ENCODE results near the gene SEC22A. TPM values are rescaled to one million over a fixed set of nuclear protein-coding genes. Genes with fewer than 3 reads are reported as not detected.
"Not testable (repeated sequence)": the region's sequence is repeated elsewhere in the genome, so short reads cannot be mapped to it uniquely, and the experiment has no call there.

SEC22A gene
- total RNA-seq, 2 experiments from 2014 or later, result 13.8 to 15.8 TPM

- POLR2A ChIA-PET, result no interaction called here
- H3K9me3 Mint-ChIP-seq, result peaks cover 4% of the 10 kb centered on the region
Measured at GRCh38 chr3:123194552-123194951, 7.2 kb upstream of the SEC22A start.

GRCh38 chr3:123198372-123198771, 3.4 kb upstream of the SEC22A start:
- no peak overlapping the region for H3K27ac Mint-ChIP-seq
- H3K4me3 Mint-ChIP-seq, result no peak overlapping the region
- H3K4me1 Mint-ChIP-seq, result peaks cover 21% of the 10 kb centered on the region
- CTCF ChIA-PET, result interaction anchor here (1.5 kb wide), 1 partner anchor 11 kb away, joined by 4 read pairs; no protein-coding TSS in a partner anchor
- POLR2A ChIA-PET, result no interaction called here
- H3K9me3 Mint-ChIP-seq, result peaks cover 6% of the 10 kb centered on the region
- H3K27me3 Mint-ChIP-seq, result peaks cover 2% of the 10 kb centered on the region
- peaks cover 8% of the 10 kb centered on the region for H3K36me3 Mint-ChIP-seq (ENCODE audit: low read depth)
- DNase-seq, result no peak

More at GRCh38 chr3:123194552-123194951, 7.2 kb upstream of the SEC22A start:
- Mint-ChIP-seq H3K27ac (no peak overlapping the region), H3K4me3 (no peak overlapping the region), H3K27me3 (peaks cover 2% of the 10 kb centered on the region), H3K4me1 (no peaks in the 10 kb centered on the region), H3K36me3 (ENCODE audit: low read depth) (peaks cover 3% of the 10 kb centered on the region)
- CTCF ChIA-PET, result interaction anchor here (0.7 kb wide), 1 partner anchor 619 kb away, joined by 3 read pairs; no protein-coding TSS in a partner anchor
- DNase-seq, result no peak

- ChIA-PET CTCF (interaction anchor here (0.8 to 0.9 kb wide), 3 partner anchors 13 to 72 kb away, joined by 3 read pairs; no protein-coding TSS in a partner anchor), POLR2A (no interaction called here)
- Mint-ChIP-seq H3K4me3 (peak overlapping the region; percentile 86), H3K9me3 (peaks cover 6% of the 10 kb centered on the region), H3K27ac (peak overlapping the region; percentile 99), H3K27me3 (peaks cover 2% of the 10 kb centered on the region), H3K4me1 (peaks cover 28% of the 10 kb centered on the region), H3K36me3 (ENCODE audit: low read depth) (peaks cover 9% of the 10 kb centered on the region)
- no peak for DNase-seq
Measured at GRCh38 chr3:123201223-123201556, 553 bp upstream of the SEC22A start.

GRCh38 chr3:123202451-123202850, 708 bp downstream of the SEC22A start:
- peaks cover 6% of the 10 kb centered on the region for H3K9me3 Mint-ChIP-seq
- peaks cover 28% of the 10 kb centered on the region for H3K4me1 Mint-ChIP-seq
- H3K27ac Mint-ChIP-seq, result peak overlapping the region; percentile 99
- peak; percentile 8 for DNase-seq
- POLR2A ChIA-PET, result interaction anchor here (0.7 kb wide), 1 partner anchor 76 kb away, joined by 3 read pairs; no protein-coding TSS in a partner anchor
- CTCF ChIA-PET, result interaction anchor here (1.0 to 1.1 kb wide), 2 partner anchors 10 to 284 kb away, joined by 3 read pairs; no protein-coding TSS in a partner anchor
- H3K27me3 Mint-ChIP-seq, result peaks cover 2% of the 10 kb centered on the region
- H3K4me3 Mint-ChIP-seq, result peak overlapping the region; percentile 86
- H3K36me3 Mint-ChIP-seq (ENCODE audit: low read depth), result peaks cover 12% of the 10 kb centered on the region

GRCh38 chr3:123218990-123219389, 17.2 kb downstream of the SEC22A start:
- Mint-ChIP-seq H3K4me3 (no peak overlapping the region), H3K36me3 (ENCODE audit: low read depth) (peaks cover 11% of the 10 kb centered on the region), H3K4me1 (no peaks in the 10 kb centered on the region), H3K27ac (no peak overlapping the region), H3K27me3 (no peaks in the 10 kb centered on the region), H3K9me3 (no peaks in the 10 kb centered on the region)
- no peak for DNase-seq
- CTCF ChIA-PET, result no interaction called here
- POLR2A ChIA-PET, result no interaction called here

GRCh38 chr3:123221369-123221768, 19.6 kb downstream of the SEC22A start:
- H3K4me3 Mint-ChIP-seq, H3K27ac Mint-ChIP-seq, H3K27me3 Mint-ChIP-seq, H3K9me3 Mint-ChIP-seq, POLR2A ChIA-PET, DNase-seq, H3K4me1 Mint-ChIP-seq: not testable (repeated sequence)
- peaks cover 17% of the 10 kb centered on the region for H3K36me3 Mint-ChIP-seq (ENCODE audit: low read depth)
- CTCF ChIA-PET, result interaction anchor here (0.6 kb wide), 1 partner anchor 10 kb away, joined by 3 read pairs; no protein-coding TSS in a partner anchor

- DNase-seq, result no peak
- Mint-ChIP-seq H3K4me1 (no peaks in the 10 kb centered on the region), H3K36me3 (ENCODE audit: low read depth) (peaks cover 44% of the 10 kb centered on the region), H3K27ac (no peak overlapping the region), H3K9me3 (peaks cover 20% of the 10 kb centered on the region), H3K27me3 (no peaks in the 10 kb centered on the region), H3K4me3 (no peak overlapping the region)
- POLR2A ChIA-PET, result no interaction called here
- CTCF ChIA-PET, result no interaction called here
Measured at GRCh38 chr3:123225016-123225415, 23.3 kb downstream of the SEC22A start.

- H3K27me3 Mint-ChIP-seq, result no peaks in the 10 kb centered on the region
- no peaks in the 10 kb centered on the region for H3K4me1 Mint-ChIP-seq
- peaks cover 21% of the 10 kb centered on the region for H3K9me3 Mint-ChIP-seq
- peaks cover 56% of the 10 kb centered on the region for H3K36me3 Mint-ChIP-seq (ENCODE audit: low read depth)
- no peak overlapping the region for H3K4me3 Mint-ChIP-seq
- DNase-seq, result no peak
- POLR2A ChIA-PET, result no interaction called here
- CTCF ChIA-PET, result no interaction called here
- H3K27ac Mint-ChIP-seq, result no peak overlapping the region
Measured at GRCh38 chr3:123226549-123226948, 24.8 kb downstream of the SEC22A start.

GRCh38 chr3:123229145-123229544, 27.4 kb downstream of the SEC22A start:
- H3K36me3 Mint-ChIP-seq (ENCODE audit: low read depth), result peaks cover 58% of the 10 kb centered on the region
- H3K4me1 Mint-ChIP-seq, result no peaks in the 10 kb centered on the region
- H3K27me3 Mint-ChIP-seq, result no peaks in the 10 kb centered on the region
- no peak overlapping the region for H3K4me3 Mint-ChIP-seq
- DNase-seq, result no peak
- no peak overlapping the region for H3K27ac Mint-ChIP-seq
- ChIA-PET CTCF (no interaction called here), POLR2A (no interaction called here)
- peaks cover 21% of the 10 kb centered on the region for H3K9me3 Mint-ChIP-seq

- H3K9me3 Mint-ChIP-seq, result peaks cover 8% of the 10 kb centered on the region
- H3K27me3 Mint-ChIP-seq, result no peaks in the 10 kb centered on the region
- POLR2A ChIA-PET, result no interaction called here
Measured at GRCh38 chr3:123236902-123237301, 35.2 kb downstream of the SEC22A start.

GRCh38 chr3:123239186-123239585, 37.4 kb downstream of the SEC22A start:
- H3K36me3 Mint-ChIP-seq (ENCODE audit: low read depth), result peaks cover 40% of the 10 kb centered on the region
- CTCF ChIA-PET, DNase-seq: not testable (repeated sequence)

More at GRCh38 chr3:123236902-123237301, 35.2 kb downstream of the SEC22A start:
- Mint-ChIP-seq H3K27ac (no peak overlapping the region), H3K4me3 (no peak overlapping the region), H3K4me1 (peaks cover 12% of the 10 kb centered on the region), H3K36me3 (ENCODE audit: low read depth) (peaks cover 40% of the 10 kb centered on the region)
- DNase-seq, result no peak
- CTCF ChIA-PET, result no interaction called here

GRCh38 chr3:123239756-123240155, 38.0 kb downstream of the SEC22A start:
- Mint-ChIP-seq H3K9me3 (peaks cover 8% of the 10 kb centered on the region), H3K4me1 (peaks cover 23% of the 10 kb centered on the region), H3K36me3 (ENCODE audit: low read depth) (peaks cover 39% of the 10 kb centered on the region), H3K27ac (no peak overlapping the region), H3K4me3 (no peak overlapping the region), H3K27me3 (no peaks in the 10 kb centered on the region)
- ChIA-PET POLR2A (no interaction called here), CTCF (no interaction called here)
- DNase-seq, result no peak

More at GRCh38 chr3:123239186-123239585, 37.4 kb downstream of the SEC22A start:
- H3K27ac Mint-ChIP-seq, H3K4me3 Mint-ChIP-seq, POLR2A ChIA-PET, H3K27me3 Mint-ChIP-seq, H3K9me3 Mint-ChIP-seq: not testable (repeated sequence)
- peaks cover 18% of the 10 kb centered on the region for H3K4me1 Mint-ChIP-seq

- ChIA-PET CTCF (no interaction called here), POLR2A (no interaction called here)
- Mint-ChIP-seq H3K9me3 (peaks cover 6% of the 10 kb centered on the region), H3K27ac (no peak overlapping the region), H3K4me3 (no peak overlapping the region), H3K27me3 (no peaks in the 10 kb centered on the region), H3K4me1 (peaks cover 22% of the 10 kb centered on the region), H3K36me3 (ENCODE audit: low read depth) (peaks cover 48% of the 10 kb centered on the region)
- peak; percentile 36 for DNase-seq
Measured at GRCh38 chr3:123244128-123244527, 42.4 kb downstream of the SEC22A start.

- CTCF ChIA-PET, result interaction anchor here (1.1 to 1.3 kb wide), 2 partner anchors 15 to 174 kb away, joined by 3 to 4 read pairs; no protein-coding TSS in a partner anchor
- DNase-seq, result no peak
Measured at GRCh38 chr3:123246866-123247265, 45.1 kb downstream of the SEC22A start.

More at GRCh38 chr3:123246866-123247265, 45.1 kb downstream of the SEC22A start:
- H3K27me3 Mint-ChIP-seq, result no peaks in the 10 kb centered on the region
- H3K4me1 Mint-ChIP-seq, result peaks cover 12% of the 10 kb centered on the region
- no peak overlapping the region for H3K4me3 Mint-ChIP-seq
- no peaks in the 10 kb centered on the region for H3K9me3 Mint-ChIP-seq
- POLR2A ChIA-PET, result interaction anchor here (0.6 kb wide), 1 partner anchor 483 kb away, joined by 3 read pairs; no protein-coding TSS in a partner anchor
- no peak overlapping the region for H3K27ac Mint-ChIP-seq
- H3K36me3 Mint-ChIP-seq (ENCODE audit: low read depth), result peaks cover 29% of the 10 kb centered on the region
